HAP-1 (cell line): ENCODE measurements around the gene CRLF1.
"Not testable (repeated sequence)": the region's sequence is repeated elsewhere in the genome, so short reads cannot be mapped to it uniquely, and the experiment has no call there.

ENCODE experiments used
- DNase-seq, 2 experiments: peaks; one replicate each; pipeline ENCODE4 v3.0.0-alpha.2; 2016 to 2020; ENCODE audit warnings: low spot score in 2 of 2
- H3K27me3 ChIP-seq: fragments of 250-450 bp; sonication (Bioruptor Pico); 2 replicates; pipeline ENCODE4 v1.5.1; 2020; ENCODE audit warnings: low read depth, mild to moderate bottlenecking, moderate library complexity
- H3K36me3 ChIP-seq: fragments of 250-450 bp; sonication (Bioruptor Pico); replicated peaks from 2 replicates; pipeline ENCODE4 v1.5.1; 2020; ENCODE audit warnings: mild to moderate bottlenecking
- H3K4me1 ChIP-seq: fragments of 250-450 bp; sonication (Bioruptor Pico); 2 replicates; pipeline ENCODE4 v1.5.1; 2020; ENCODE audit warnings: mild to moderate bottlenecking
- H3K4me3 ChIP-seq: fragments of 250-450 bp; sonication (Bioruptor Pico); 2 replicates; pipeline ENCODE4 v1.5.1; 2020; ENCODE audit warnings: mild to moderate bottlenecking, moderate library complexity
- H3K9me3 ChIP-seq: fragments of 250-450 bp; sonication (Bioruptor Pico); 2 replicates; pipeline ENCODE4 v1.5.1; 2020; ENCODE audit warnings: mild to moderate bottlenecking, moderate library complexity
- in situ Hi-C: fragments of 300-500 bp; cut with MboI; formaldehyde crosslinking; loops from 3 replicates; pipeline ENCODE4 v1.14.3; 2020; ENCODE audit warnings: low sequenced_read_pairs, inconsistent platforms, mixed read lengths

Gene CRLF1

GRCh38 chr19:18608102-18608804 lies 1.7 kb upstream of the CRLF1 start:
- no peak for DNase-seq
- H3K9me3 ChIP-seq, result no peaks in the 10 kb centered on the region
- peaks cover 71% of the 10 kb centered on the region for H3K27me3 ChIP-seq
- H3K4me3 ChIP-seq, result no peak overlapping the region
- in situ Hi-C loops, result no loop called here
- peaks cover 8% of the 10 kb centered on the region for H3K4me1 ChIP-seq
- H3K36me3 ChIP-seq, result no peaks in the 10 kb centered on the region

GRCh38 chr19:18607226-18608101 lies 865 bp upstream of the CRLF1 start:
- Histone ChIP-seq H3K9me3 (no peaks in the 10 kb centered on the region), H3K4me1 (peaks cover 8% of the 10 kb centered on the region), H3K27me3 (peaks cover 70% of the 10 kb centered on the region), H3K4me3 (peak overlapping the region; percentile 17), H3K36me3 (no peaks in the 10 kb centered on the region)
- in situ Hi-C loops, result no loop called here
- peak in 1 of 2 experiments; percentile 41 for DNase-seq

GRCh38 chr19:18605546-18606280 lies 886 bp downstream of the CRLF1 start:
- in situ Hi-C loops, result no loop called here
- no peaks in the 10 kb centered on the region for H3K9me3 ChIP-seq
- H3K27me3 ChIP-seq, result peaks cover 57% of the 10 kb centered on the region
- peak overlapping the region; percentile 27 for H3K4me3 ChIP-seq
- H3K4me1 ChIP-seq, result no peaks in the 10 kb centered on the region
- no peaks in the 10 kb centered on the region for H3K36me3 ChIP-seq
- peak in 1 of 2 experiments; percentile 28 for DNase-seq

GRCh38 chr19:18605196-18605545 lies 1.4 kb downstream of the CRLF1 start:
- in situ Hi-C loops, result no loop called here
- H3K9me3 ChIP-seq, result no peaks in the 10 kb centered on the region
- no peaks in the 10 kb centered on the region for H3K36me3 ChIP-seq
- peaks cover 51% of the 10 kb centered on the region for H3K27me3 ChIP-seq
- no peaks in the 10 kb centered on the region for H3K4me1 ChIP-seq
- DNase-seq, result no peak
- peak overlapping the region; percentile 27 for H3K4me3 ChIP-seq

GRCh38 chr19:18604820-18605159 lies 1.8 kb downstream of the CRLF1 start:
- peaks cover 47% of the 10 kb centered on the region for H3K27me3 ChIP-seq
- no peak for DNase-seq
- no peaks in the 10 kb centered on the region for H3K9me3 ChIP-seq
- H3K4me1 ChIP-seq, result no peaks in the 10 kb centered on the region
- in situ Hi-C loops, result no loop called here
- no peaks in the 10 kb centered on the region for H3K36me3 ChIP-seq
- H3K4me3 ChIP-seq, result no peak overlapping the region

GRCh38 chr19:18603958-18604819 lies 2.4 kb downstream of the CRLF1 start:
- peaks cover 41% of the 10 kb centered on the region for H3K27me3 ChIP-seq
- H3K9me3 ChIP-seq, result no peaks in the 10 kb centered on the region
- DNase-seq, result no peak
- no peaks in the 10 kb centered on the region for H3K4me1 ChIP-seq
- no peaks in the 10 kb centered on the region for H3K36me3 ChIP-seq
- in situ Hi-C loops, result no loop called here
- no peak overlapping the region for H3K4me3 ChIP-seq

- DNase-seq, result no peak
- no peaks in the 10 kb centered on the region for H3K9me3 ChIP-seq
- in situ Hi-C loops, result no loop called here
- H3K4me3 ChIP-seq, result no peak overlapping the region
- H3K4me1 ChIP-seq, result no peaks in the 10 kb centered on the region
- no peaks in the 10 kb centered on the region for H3K36me3 ChIP-seq
- peaks cover 34% of the 10 kb centered on the region for H3K27me3 ChIP-seq
Measured at GRCh38 chr19:18603255-18603957, 3.2 kb downstream of the CRLF1 start.

GRCh38 chr19:18601875-18602274 lies 4.7 kb downstream of the CRLF1 start:
- H3K36me3 ChIP-seq, result no peaks in the 10 kb centered on the region
- no peaks in the 10 kb centered on the region for H3K9me3 ChIP-seq
- H3K27me3 ChIP-seq, result peaks cover 21% of the 10 kb centered on the region
- in situ Hi-C loops, result no loop called here
- H3K4me3 ChIP-seq, result no peak overlapping the region
- no peak for DNase-seq
- no peaks in the 10 kb centered on the region for H3K4me1 ChIP-seq

- H3K36me3 ChIP-seq, in situ Hi-C loops, H3K4me3 ChIP-seq, H3K9me3 ChIP-seq, DNase-seq, H3K4me1 ChIP-seq: not testable (repeated sequence)
- peaks cover 18% of the 10 kb centered on the region for H3K27me3 ChIP-seq
Measured at GRCh38 chr19:18600692-18601397, 5.8 kb downstream of the CRLF1 start.

GRCh38 chr19:18599485-18599884 lies 7.1 kb downstream of the CRLF1 start:
- no peaks in the 10 kb centered on the region for H3K36me3 ChIP-seq
- H3K9me3 ChIP-seq, result no peaks in the 10 kb centered on the region
- H3K4me3 ChIP-seq, result no peak overlapping the region
- H3K4me1 ChIP-seq, result no peaks in the 10 kb centered on the region; the same call in 1 of the 2 replicates
- no peak for DNase-seq
- peaks cover 4% of the 10 kb centered on the region for H3K27me3 ChIP-seq
- in situ Hi-C loops, result no loop called here

- no peak for DNase-seq
- Histone ChIP-seq H3K4me1 (peaks cover 6% of the 10 kb centered on the region), H3K36me3 (no peaks in the 10 kb centered on the region; the same call in 1 of the 2 replicates), H3K4me3 (no peak overlapping the region), H3K27me3 (no peaks in the 10 kb centered on the region), H3K9me3 (no peaks in the 10 kb centered on the region)
- in situ Hi-C loops, result no loop called here
Measured at GRCh38 chr19:18597809-18598660, 8.6 kb downstream of the CRLF1 start.

- in situ Hi-C loops, result no loop called here
- DNase-seq, result peak in 1 of 2 experiments; percentile 76
- Histone ChIP-seq H3K27me3 (no peaks in the 10 kb centered on the region), H3K4me1 (peaks cover 6% of the 10 kb centered on the region), H3K36me3 (peaks cover 3% of the 10 kb centered on the region; the same call in 1 of the 2 replicates), H3K9me3 (no peaks in the 10 kb centered on the region), H3K4me3 (no peak overlapping the region)
Measured at GRCh38 chr19:18596752-18597157, 9.8 kb downstream of the CRLF1 start.
